Astrocyte of the cerebellum (primary cell): ENCODE measurements around the gene DCLK2.
A peak's percentile ranks its signal among the peaks of the same experiment; 100 is the strongest.

ENCODE experiments used
- DNase-seq: peaks from one replicate; pipeline ENCODE4 v3.0.0-alpha.2; 2011; ENCODE audit warnings: low read depth
- H3K4me3 ChIP-seq: 2 replicates; pipeline ENCODE4 v1.5.1; 2011; ENCODE audit warnings: mild to moderate bottlenecking, low read depth, low read length, moderate library complexity
- CTCF ChIP-seq: IDR thresholded peaks from 2 replicates; pipeline ENCODE4 v1.5.1; 2012; ENCODE audit warnings: low read length, low read depth, moderate library complexity, mild to moderate bottlenecking; ENCODE audit errors: missing control alignments
- in situ Hi-C: cut with HindIII; loops from 2 replicates; pipeline ENCODE4 v1.10.0; 2017; ENCODE audit warnings: low sequenced_read_pairs

DCLK2 gene

DNA sequence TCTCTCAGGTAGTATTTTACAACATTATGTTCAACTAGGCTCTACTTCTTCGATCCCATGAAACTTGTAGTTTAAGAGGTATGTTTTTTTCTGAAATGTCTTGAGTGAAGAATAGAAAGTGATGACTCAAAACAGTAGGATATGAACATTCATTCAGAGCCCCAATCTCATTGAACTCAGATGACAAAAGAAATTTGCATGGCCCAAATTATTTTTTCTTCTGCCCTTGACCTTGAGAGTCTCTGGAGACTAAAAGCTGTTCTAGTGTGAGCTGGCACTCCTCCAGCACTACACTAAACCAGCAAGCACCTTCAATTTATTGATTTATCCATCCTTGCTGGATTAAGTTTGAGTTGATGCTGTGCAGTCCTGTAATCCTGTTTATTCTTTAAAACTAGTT lies 4.0 kb downstream of the DCLK2 start:
- no peak for DNase-seq
- in situ Hi-C loops: no loop called here
- no peak for TF ChIP-seq CTCF
- no peak overlapping the region for H3K4me3 ChIP-seq

DNA sequence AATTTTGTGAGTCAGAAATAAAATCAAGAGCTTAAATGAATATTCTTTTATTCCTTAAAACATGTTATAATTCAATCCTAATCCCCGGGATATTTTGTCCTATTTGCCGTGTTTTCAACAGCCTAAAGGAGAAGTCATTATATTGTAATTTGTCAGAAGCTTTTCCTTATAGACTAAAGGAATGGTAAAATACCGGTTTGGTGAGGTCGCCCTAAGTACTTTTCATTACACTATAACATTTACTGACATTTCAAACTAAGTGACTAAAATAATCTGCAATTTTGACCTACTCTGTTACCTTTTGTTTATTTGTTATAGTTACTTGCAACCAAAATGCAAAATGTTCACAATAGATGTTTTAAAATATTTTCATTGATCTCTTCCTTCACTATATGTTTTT lies 8.8 kb downstream of the DCLK2 start:
- no peak overlapping the region for H3K4me3 ChIP-seq
- in situ Hi-C loops: no loop called here
- no peak for TF ChIP-seq CTCF
- no peak for DNase-seq

GRCh38 chr4:150089732-150090131 lies 11.5 kb downstream of the DCLK2 start:
- TF ChIP-seq CTCF: no peak
- no peak overlapping the region for H3K4me3 ChIP-seq
- DNase-seq: no peak
- in situ Hi-C loops: no loop called here

DNA sequence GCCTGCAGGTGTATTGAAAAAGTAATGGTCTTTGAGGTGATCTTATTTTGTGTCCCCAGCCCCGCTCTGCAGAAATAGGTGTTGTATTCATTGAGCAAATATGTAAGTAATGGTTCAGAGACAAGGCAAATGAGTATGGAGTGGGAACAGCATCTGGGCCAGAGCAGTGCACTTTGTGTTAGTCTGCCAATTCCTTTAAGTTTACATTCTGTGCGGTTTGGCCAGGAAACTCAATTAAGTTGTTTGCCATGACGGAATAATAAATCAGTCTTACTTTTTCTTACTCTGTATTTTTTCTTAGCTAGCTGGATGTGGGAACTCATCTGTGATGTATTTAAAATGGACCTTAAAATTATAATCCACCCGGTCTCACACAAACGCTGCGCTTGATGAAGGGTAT lies 12.6 kb downstream of the DCLK2 start:
- in situ Hi-C loops: no loop called here
- no peak overlapping the region for H3K4me3 ChIP-seq
- peak; percentile 87 for DNase-seq
- no peak for TF ChIP-seq CTCF

- in situ Hi-C loops: no loop called here
- TF ChIP-seq CTCF: no peak
Measured at GRCh38 chr4:150094676-150095075, 16.4 kb downstream of the DCLK2 start.

DNA sequence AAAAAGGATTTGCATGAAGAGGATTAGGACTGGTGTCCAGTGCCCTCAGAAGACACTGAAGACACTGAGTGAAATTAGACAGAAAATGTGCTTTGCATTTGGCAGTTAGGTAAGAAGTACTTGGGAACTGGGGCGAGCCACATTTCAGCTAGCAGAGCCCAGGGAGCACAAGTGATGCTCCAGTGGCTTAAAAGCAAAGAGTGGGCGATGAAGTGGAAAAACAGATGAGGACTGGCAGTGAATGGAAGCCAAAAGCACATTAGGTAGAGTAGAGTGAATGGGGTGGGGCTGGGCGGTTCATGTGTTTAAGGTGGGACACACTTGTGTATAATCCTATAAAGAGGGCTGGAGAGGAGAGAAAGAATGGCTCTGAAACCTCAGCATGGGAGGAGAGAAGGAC lies 18.4 kb downstream of the DCLK2 start:
- no peak for DNase-seq
- no peak overlapping the region for H3K4me3 ChIP-seq
- in situ Hi-C loops: no loop called here
- no peak for TF ChIP-seq CTCF

More at GRCh38 chr4:150094676-150095075, 16.4 kb downstream of the DCLK2 start:
- no peak for DNase-seq
- no peak overlapping the region for H3K4me3 ChIP-seq

DNA sequence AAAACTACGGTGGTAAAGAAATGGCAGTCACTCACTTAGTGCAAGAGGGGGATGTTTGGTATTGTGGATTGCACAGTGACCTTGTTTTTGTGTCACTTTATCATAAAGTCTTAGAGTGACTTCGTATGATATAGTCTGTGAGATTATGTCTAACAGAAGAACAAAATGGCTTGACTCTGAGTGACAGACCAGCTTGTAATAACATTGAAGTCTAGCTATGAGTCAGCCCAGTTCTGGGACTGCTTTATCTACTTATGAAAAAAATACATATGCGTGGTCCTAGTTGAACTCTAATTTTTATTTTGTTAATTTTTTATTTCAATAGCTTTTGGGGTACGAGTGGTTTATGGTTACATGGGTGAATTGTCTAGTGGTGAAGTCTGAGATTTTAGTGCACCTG lies 20.0 kb downstream of the DCLK2 start:
- no peak for DNase-seq
- no peak for TF ChIP-seq CTCF
- no peak overlapping the region for H3K4me3 ChIP-seq
- in situ Hi-C loops: no loop called here
